MCF 10A (cell line): ENCODE results near the gene MUS81. TPM values are rescaled to one million over a fixed set of nuclear protein-coding genes. Genes with fewer than 3 reads are reported as not detected.

ENCODE experiments used
- BruUV-seq: library from RNA; stranded (reverse); fragments of 400-500 nt; replicated peaks from 2 replicates; lab custom pipeline; 2021; lab: Mats Ljungman, UMichigan
- CTCF ChIA-PET: fragments of 300-600 bp; sonication (Branson Sonifier 250); formaldehyde crosslinking; extraction: SDS; loops from one replicate; lab custom pipeline; 2021; ENCODE audit warnings: antibody characterized with exemption, inconsistent platforms; lab: Yijun Ruan, JAX
- POLR2A ChIA-PET: fragments of 300-600, 350-650 bp; sonication (Branson Sonifier 250); formaldehyde crosslinking; extraction: SDS; loops from one replicate; lab custom pipeline; 2020; ENCODE audit warnings: antibody characterized with exemption, inconsistent platforms; lab: Yijun Ruan, JAX
- DNase-seq: peaks from one replicate; pipeline ENCODE4 v3.0.0-alpha.2; 2018; ENCODE audit not compliant: unreplicated experiment
- H3K27ac Mint-ChIP-seq: one replicate; pipeline ENCODE4 v1.8.0; 2022; ENCODE audit warnings: mild to moderate bottlenecking, low read depth, mixed read lengths; ENCODE audit not compliant: unreplicated experiment
- H3K27me3 Mint-ChIP-seq: one replicate; pipeline ENCODE4 v1.8.0; 2022; ENCODE audit warnings: mixed read lengths; ENCODE audit not compliant: insufficient read depth, unreplicated experiment
- H3K36me3 Mint-ChIP-seq: one replicate; pipeline ENCODE4 v1.8.0; 2022; ENCODE audit warnings: mild to moderate bottlenecking, moderate library complexity, mixed read lengths; ENCODE audit not compliant: insufficient read depth, unreplicated experiment
- H3K4me1 Mint-ChIP-seq: one replicate; pipeline ENCODE4 v1.8.0; 2022; ENCODE audit warnings: mixed read lengths; ENCODE audit not compliant: insufficient read depth, unreplicated experiment
- H3K4me3 Mint-ChIP-seq: one replicate; pipeline ENCODE4 v1.8.0; 2022; ENCODE audit warnings: mild to moderate bottlenecking, moderate library complexity, mixed read lengths; ENCODE audit not compliant: unreplicated experiment
- H3K9me3 Mint-ChIP-seq: one replicate; pipeline ENCODE4 v1.8.0; 2022; ENCODE audit warnings: mixed read lengths; ENCODE audit not compliant: unreplicated experiment
- CTCF ChIP-seq: fragments of 200-600 bp; IDR thresholded peaks from one replicate; pipeline ENCODE4 v1.8.0; 2022; ENCODE audit warnings: antibody characterized with exemption, mild to moderate bottlenecking; ENCODE audit not compliant: unreplicated experiment
- intact Hi-C: fragments of 100-400 bp; cut with micrococcal nuclease; formaldehyde crosslinking; loops from 2 replicates; pipeline ENCODE4 v1.14.1; 2022
- total RNA-seq: library from RNA; stranded (reverse); gene quantifications from 2 replicates; pipeline ENCODE4 v1.2.3, GENCODE V29; 2022

MUS81 gene
- total RNA-seq, 1 experiment from 2014 or later = 77.6 TPM

DNA sequence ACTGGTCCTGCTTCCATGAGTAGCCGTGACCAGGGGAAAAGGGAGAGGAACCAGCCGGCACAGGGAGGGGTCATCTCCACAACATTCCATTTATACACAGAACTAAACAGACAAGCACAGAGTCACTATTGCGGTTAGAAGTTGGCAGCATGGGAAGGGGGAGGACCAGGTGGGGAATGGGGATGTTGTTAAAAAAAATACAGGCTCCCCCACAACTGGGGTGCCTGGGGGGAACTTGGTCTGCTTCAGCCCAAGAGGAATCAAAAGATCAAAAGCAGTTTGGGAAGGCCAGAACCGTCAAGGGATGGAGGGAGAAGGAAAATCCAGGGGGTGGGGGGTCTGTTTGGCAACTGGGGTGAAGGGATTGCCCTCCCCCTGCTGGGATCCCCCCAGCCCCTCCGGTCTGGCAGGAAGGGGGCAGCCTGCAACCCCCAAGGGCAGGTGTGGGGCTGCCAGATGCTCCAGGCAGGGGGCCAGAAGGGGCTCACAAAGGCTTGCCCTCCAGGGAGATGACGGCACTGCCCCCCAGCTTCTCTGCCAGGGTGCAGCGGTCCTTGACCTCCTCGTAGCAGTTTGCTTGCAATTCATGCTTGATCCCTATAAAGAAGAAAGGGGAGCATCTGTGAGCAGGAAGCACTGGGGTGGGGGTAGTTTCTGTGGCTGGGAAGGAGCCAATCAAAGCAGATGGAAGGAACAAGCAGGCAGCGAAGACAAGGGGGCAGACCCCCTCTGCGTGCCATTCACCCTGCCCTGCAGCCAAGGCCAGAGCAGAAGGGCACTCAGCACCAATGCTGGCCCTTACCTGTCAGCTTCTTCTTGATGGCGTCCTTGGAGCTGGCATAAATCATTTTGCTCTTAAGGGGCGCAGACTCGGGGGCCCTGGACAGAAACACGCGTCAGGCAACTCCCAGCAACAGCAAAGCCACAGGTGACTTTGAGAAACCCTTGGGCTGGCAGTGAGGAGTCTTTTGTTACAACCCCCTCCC, 5.1 kb upstream of the MUS81 start:
- ChIA-PET POLR2A (interaction anchor here (0.7 kb wide), 1 partner anchor 35 kb away, joined by 4 read pairs; the partner anchor contains the start of gene CCDC85B), CTCF (interaction anchor here (0.6 kb wide), 1 partner anchor 38 kb away, joined by 4 read pairs; no protein-coding TSS in a partner anchor)
- Mint-ChIP-seq H3K27me3 (no peaks in the 10 kb centered on the region), H3K4me1 (peaks cover 22% of the 10 kb centered on the region), H3K4me3 (peak overlapping the region; percentile 83), H3K36me3 (peaks cover 56% of the 10 kb centered on the region), H3K27ac (peak overlapping the region; percentile 71), H3K9me3 (no peaks in the 10 kb centered on the region)
- TSS peak; percentile 63 for BruUV-seq
- DNase-seq = no peak
- TF ChIP-seq CTCF = no peak
- intact Hi-C loops = no loop called here

- CTCF ChIA-PET = no interaction called here
- TF ChIP-seq CTCF = no peak
- POLR2A ChIA-PET = interaction anchor here (0.7 to 6.2 kb wide), 4 partner anchors 33 to 144 kb away, joined by 3 to 181 read pairs (median 4); partner anchors contain the start of genes CCDC85B, FIBP and KAT5
- peak overlapping the region; percentile 94 for H3K27ac Mint-ChIP-seq
- no TSS peak for BruUV-seq
- no peak for DNase-seq
- intact Hi-C loops = no loop called here
- no peaks in the 10 kb centered on the region for H3K9me3 Mint-ChIP-seq
- H3K4me3 Mint-ChIP-seq = peak overlapping the region; percentile 83
- no peaks in the 10 kb centered on the region for H3K27me3 Mint-ChIP-seq
- peaks cover 56% of the 10 kb centered on the region for H3K36me3 Mint-ChIP-seq
- H3K4me1 Mint-ChIP-seq = peaks cover 24% of the 10 kb centered on the region
These were observed 4.3 kb upstream of the MUS81 start for GRCh38 chr11:65855927-65856363.

GRCh38 chr11:65856689-65857499, 3.3 kb upstream of the MUS81 start:
- peaks cover 29% of the 10 kb centered on the region for H3K4me1 Mint-ChIP-seq
- peaks cover 55% of the 10 kb centered on the region for H3K36me3 Mint-ChIP-seq
- H3K4me3 Mint-ChIP-seq = peak overlapping the region; percentile 83
- BruUV-seq = no TSS peak
- intact Hi-C loops = no loop called here
- no peak for TF ChIP-seq CTCF
- peak overlapping the region; percentile 94 for H3K27ac Mint-ChIP-seq
- CTCF ChIA-PET = interaction anchor here (0.6 to 0.9 kb wide), 3 partner anchors 11 to 245 kb away, joined by 3 read pairs; no protein-coding TSS in a partner anchor
- POLR2A ChIA-PET = interaction anchor here (0.6 to 6.2 kb wide), 16 partner anchors 10 to 1725 kb away, joined by 3 to 181 read pairs (median 5); partner anchors contain the start of genes AP5B1, BANF1, CCDC85B and EIF1AD
- peak; percentile 72 for DNase-seq
- H3K9me3 Mint-ChIP-seq = no peaks in the 10 kb centered on the region
- no peaks in the 10 kb centered on the region for H3K27me3 Mint-ChIP-seq
